IMR-90 (cell line): ENCODE measurements around the gene STAM. TPM values are rescaled to one million over a fixed set of nuclear protein-coding genes. Genes with fewer than 3 reads are reported as not detected.

Source experiments
- ATAC-seq: fragments of 200-7000 bp; cut with Tn5 transposase; 2 replicates; pipeline ENCODE4 v1.9.1; 2020; ENCODE audit warnings: low read depth, mild to moderate bottlenecking, moderate library complexity
- BruUV-seq: library from RNA; stranded (reverse); fragments of 400-500 nt; replicated peaks from 2 replicates; lab custom pipeline; 2021; lab: Mats Ljungman, UMichigan
- CTCF ChIA-PET: fragments of 300-600 bp; formaldehyde crosslinking; extraction: SDS; loops from one replicate; lab custom pipeline; 2021; ENCODE audit warnings: antibody characterized with exemption; lab: Yijun Ruan, JAX
- POLR2A ChIA-PET: fragments of 300-600 bp; sonication (Branson Sonifier 250); formaldehyde crosslinking; loops from one replicate; lab custom pipeline; 2022; ENCODE audit warnings: antibody characterized with exemption; ENCODE audit not compliant: unreplicated experiment; lab: Charles Lee
- DNase-seq: peaks from one replicate; pipeline ENCODE4 v3.0.0; 2013
- H2AFZ ChIP-seq: replicated peaks from 2 replicates; pipeline ENCODE3; 2013; ENCODE audit warnings: low read length, mild to moderate bottlenecking; ENCODE audit not compliant: poor library complexity
- H2AK5ac ChIP-seq: 2 replicates; pipeline ENCODE4 v1.6.1; 2013; ENCODE audit warnings: low read depth, low read length, inconsistent platforms
- H2AK9ac ChIP-seq: replicated peaks from 2 replicates; pipeline ENCODE3; 2013; ENCODE audit warnings: mild to moderate bottlenecking, low read depth, low read length, moderate library complexity; ENCODE audit not compliant: poor library complexity
- H2BK120ac ChIP-seq: 2 replicates; pipeline ENCODE4 v1.6.1; 2013; ENCODE audit warnings: low read depth, low read length, inconsistent platforms
- H2BK15ac ChIP-seq: 3 replicates; pipeline ENCODE4 v1.6.1; 2013; ENCODE audit warnings: low read depth, low read length, inconsistent platforms
- H2BK20ac ChIP-seq: 2 replicates; pipeline ENCODE4 v1.6.1; 2013; ENCODE audit warnings: low read depth, mild to moderate bottlenecking, inconsistent platforms, low read length, moderate library complexity
- H2BK5ac ChIP-seq: 2 replicates; pipeline ENCODE4 v1.6.1; 2013; ENCODE audit warnings: mild to moderate bottlenecking, low read depth, low read length, inconsistent platforms; ENCODE audit not compliant: poor library complexity, severe bottlenecking
- H3K14ac ChIP-seq: replicated peaks from 2 replicates; pipeline ENCODE4 v1.6.1; 2013; ENCODE audit warnings: low read depth, low read length, inconsistent platforms
- H3K18ac ChIP-seq: 2 replicates; pipeline ENCODE4 v1.6.1; 2013; ENCODE audit warnings: low read depth, low read length, control low read depth
- H3K23ac ChIP-seq: 2 replicates; pipeline ENCODE4 v1.6.1; 2013; ENCODE audit warnings: low read depth, low read length, inconsistent platforms
- H3K27ac ChIP-seq: 2 replicates; pipeline ENCODE4 v1.5.1; 2013; ENCODE audit warnings: mild to moderate bottlenecking, control low read depth, low read length; ENCODE audit not compliant: insufficient read depth
- H3K27me3 ChIP-seq: 2 replicates; pipeline ENCODE4 v1.6.1; 2013; ENCODE audit warnings: low read length; ENCODE audit not compliant: control insufficient read depth, insufficient read depth
- H3K36me3 ChIP-seq: 2 replicates; pipeline ENCODE4 v1.6.1; 2013; ENCODE audit warnings: low read length, mixed read lengths; ENCODE audit not compliant: control insufficient read depth, insufficient read depth
- H3K4ac ChIP-seq: 2 replicates; pipeline ENCODE4 v1.6.1; 2013; ENCODE audit warnings: low read depth, low read length, inconsistent platforms
- H3K4me1 ChIP-seq: 2 replicates; pipeline ENCODE4 v1.6.1; 2013; ENCODE audit warnings: low read length, mixed read lengths; ENCODE audit not compliant: control insufficient read depth, insufficient read depth
- H3K4me2 ChIP-seq: 2 replicates; pipeline ENCODE4 v1.6.1; 2013; ENCODE audit warnings: low read depth, mild to moderate bottlenecking, control low read depth, low read length, moderate library complexity
- H3K4me3 ChIP-seq: 2 replicates; pipeline ENCODE4 v1.5.1; 2013; ENCODE audit warnings: low read depth, mild to moderate bottlenecking, control low read depth, low read length, moderate library complexity; ENCODE audit not compliant: insufficient read depth
- H3K56ac ChIP-seq: 2 replicates; pipeline ENCODE4 v1.6.1; 2013; ENCODE audit warnings: low read length, inconsistent platforms; ENCODE audit not compliant: insufficient read depth; ENCODE audit errors: extremely low read depth
- H3K79me1 ChIP-seq, 2 experiments: 2 replicates each; pipeline ENCODE4 v1.6.1; 2013; ENCODE audit warnings: low read length in 2 of 2, inconsistent platforms in 1 of 2, low read depth in 1 of 2
- H3K9ac ChIP-seq: 2 replicates; pipeline ENCODE4 v1.6.1; 2013; ENCODE audit warnings: low read depth, low read length, control low read depth
- H3K9me1 ChIP-seq: 2 replicates; pipeline ENCODE4 v1.6.1; 2013; ENCODE audit warnings: low read length, inconsistent platforms; ENCODE audit not compliant: insufficient read depth
- H3K9me3 ChIP-seq: 2 replicates; pipeline ENCODE4 v1.6.1; 2013; ENCODE audit warnings: low read length; ENCODE audit not compliant: control insufficient read depth, insufficient read depth
- H4K20me1 ChIP-seq: 2 replicates; pipeline ENCODE4 v1.6.1; 2013; ENCODE audit warnings: low read length, inconsistent platforms; ENCODE audit not compliant: insufficient read depth
- H4K5ac ChIP-seq: 2 replicates; pipeline ENCODE4 v1.6.1; 2013; ENCODE audit warnings: mild to moderate bottlenecking, low read depth, low read length, control low read depth
- H4K8ac ChIP-seq, 2 experiments: 2 replicates each; pipeline ENCODE4 v1.6.1; 2013; ENCODE audit warnings: low read depth in 2 of 2, low read length in 2 of 2, control low read depth in 1 of 2, inconsistent platforms in 1 of 2
- H4K91ac ChIP-seq: 2 replicates; pipeline ENCODE4 v1.6.1; 2013; ENCODE audit warnings: low read depth, low read length, inconsistent platforms; ENCODE audit not compliant: insufficient read depth
- FOS ChIP-seq: fragments of 150-350 bp; IDR thresholded peaks from 2 replicates; pipeline ENCODE4 v1.6.1; 2016; ENCODE audit warnings: low read depth, low read length
- MAFK ChIP-seq: IDR thresholded peaks from 2 replicates; pipeline ENCODE4 v1.6.1; 2012; ENCODE audit warnings: low read depth, low read length, improper control_type of control experiment
- MAZ ChIP-seq: IDR thresholded peaks from 2 replicates; pipeline ENCODE4 v1.6.1; 2012; ENCODE audit warnings: low read depth, mild to moderate bottlenecking, low read length, improper control_type of control experiment, moderate library complexity, borderline replicate concordance
- NFE2L2 ChIP-seq: fragments of 150-350 bp; IDR thresholded peaks from 2 replicates; pipeline ENCODE4 v1.6.1; 2016; ENCODE audit warnings: low read depth, mild to moderate bottlenecking, low read length
- RAD21 ChIP-seq: IDR thresholded peaks from 2 replicates; pipeline ENCODE4 v1.6.1; 2012; ENCODE audit warnings: low read length, improper control_type of control experiment
- USF2 ChIP-seq: fragments of 150-350 bp; IDR thresholded peaks from 2 replicates; pipeline ENCODE4 v1.6.1; 2017; ENCODE audit warnings: mild to moderate bottlenecking, antibody characterized with exemption, low read length, low read depth
- WGBS, 2 experiments: methylation state at CpG; one replicate each; pipeline versions ENCODE4 v1.1.5 to v1.1.7; 2013; ENCODE audit warnings: missing lambda C conversion rate in 2 of 2; ENCODE audit not compliant: insufficient read length in 1 of 2; ENCODE audit errors: extremely low coverage in 2 of 2; 5-methylcytosine and 5-hydroxymethylcytosine counted together
- dilution Hi-C: fragments of 300-500 bp; cut with HindIII; formaldehyde crosslinking; loops from one replicate; pipeline ENCODE4 v1.14.3; 2018; ENCODE audit warnings: low sequenced_read_pairs; ENCODE audit not compliant: unreplicated experiment
- in situ Hi-C: fragments of 300-500 bp; cut with MboI; formaldehyde crosslinking; loops from 3 replicates; pipeline ENCODE4 v1.14.3; 2019; ENCODE audit warnings: low sequenced_read_pairs, inconsistent platforms, mixed read lengths
- intact Hi-C: fragments of 100-400 bp; cut with micrococcal nuclease; formaldehyde crosslinking; loops from 2 replicates; pipeline ENCODE4 v1.10.0; 2022
- polyA plus RNA-seq, 3 experiments: library from polyadenylated mRNA; depleted of rRNA; stranded (reverse); fragments of >200 nt; gene quantifications; 2 replicates each; pipeline ENCODE4 v1.2.3, GENCODE V29; 2012; ENCODE audit warnings: low replicate concordance in 1 of 3
- total RNA-seq: library from RNA; depleted of rRNA; stranded (reverse); fragments of >200 nt; gene quantifications from 2 replicates; pipeline ENCODE4 v1.2.3, GENCODE V29; 2012

The STAM gene
- total and polyA plus RNA-seq, 2 of the 4 experiments (the other 2 are of a cell fraction), result 22.9 to 23.3 TPM

DNA sequence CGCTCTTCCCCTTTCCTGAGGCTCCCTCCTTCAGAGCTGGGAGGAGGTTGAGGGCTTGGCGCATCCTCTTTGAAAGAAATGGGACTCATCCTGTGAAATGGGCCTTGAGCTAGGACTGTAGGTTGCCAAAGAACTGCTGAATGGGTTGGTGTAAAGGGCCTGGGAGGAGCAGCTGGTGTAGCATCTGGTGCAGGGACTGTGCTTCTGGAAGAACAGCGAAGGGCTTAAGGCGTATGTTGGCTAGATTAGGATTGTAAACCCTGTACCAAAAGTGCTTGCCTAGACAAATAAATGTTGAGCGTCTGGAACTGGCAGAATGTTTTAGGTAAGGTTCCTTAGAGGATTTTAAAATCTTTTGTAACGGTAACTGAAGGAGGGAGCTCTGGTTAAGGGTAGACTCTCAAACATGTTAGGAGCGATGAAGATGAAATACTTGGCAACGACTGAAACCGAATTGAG is 563 bp downstream of the STAM start:
- DNase-seq (peak; percentile 30), ATAC-seq (peak; percentile 27)
- CTCF ChIA-PET, result interaction anchor here (1.2 kb wide), 1 partner anchor 27 kb away, joined by 3 read pairs; the partner anchor contains the start of gene HACD1
- H3K18ac ChIP-seq, result peak overlapping the region; percentile 36
- peak overlapping the region; percentile 96 for H3K4me2 ChIP-seq
- WGBS, 2 experiments, result 0% methylated on average over 6 of the region's 9 CpGs; no CpG with 5 or more reads in 1 of the 2 experiments
- TF ChIP-seq USF2 (no peak), MAZ (no peak), MAFK (peak; percentile 81), NFE2L2 (no peak), RAD21 (no peak), FOS (no peak)
- H3K79me1 ChIP-seq, result peaks cover 16 to 56% of the 10 kb centered on the region in 2 experiments; a peak in 3 of 4 replicates
- intact Hi-C loops (loop anchor here (2.0 kb wide), 1 partner anchor 28 kb away; the partner anchor contains the start of gene HACD1), in situ Hi-C loops (no loop called here), dilution Hi-C loops (no loop called here)
- peak overlapping the region; percentile 98 for H2AK9ac ChIP-seq
- peak overlapping the region; percentile 96 for H3K23ac ChIP-seq
- H3K9me3 ChIP-seq, result no peaks in the 10 kb centered on the region
- peaks cover 26% of the 10 kb centered on the region for H4K20me1 ChIP-seq
- H3K14ac ChIP-seq, result peak overlapping the region; percentile 95
- H2BK20ac ChIP-seq, result no peak overlapping the region
- peak overlapping the region; percentile 42 to 85; a peak in 3 of 4 replicates for H4K8ac ChIP-seq
- peak overlapping the region; percentile 92 for H3K4ac ChIP-seq
- H3K9ac ChIP-seq, result peak overlapping the region; percentile 96
- peak overlapping the region; percentile 58 for H4K5ac ChIP-seq
- peak overlapping the region; percentile 40; the same call in 2 of the 3 replicates for H2BK15ac ChIP-seq
- H2BK5ac ChIP-seq, result peak overlapping the region; percentile 99
- peak overlapping the region; percentile 95 for H2AFZ ChIP-seq
- peak overlapping the region; percentile 95 for H3K27ac ChIP-seq
- H2BK120ac ChIP-seq, result peak overlapping the region; percentile 59
- peak overlapping the region; percentile 83 for H2AK5ac ChIP-seq
- peak overlapping the region; percentile 90 for H3K56ac ChIP-seq
- H4K91ac ChIP-seq, result peak overlapping the region; percentile 86
- H3K36me3 ChIP-seq, result no peaks in the 10 kb centered on the region; the same call in 1 of the 2 replicates
- H3K9me1 ChIP-seq, result peaks cover 5% of the 10 kb centered on the region; the same call in 1 of the 2 replicates
- H3K4me1 ChIP-seq, result peaks cover 2% of the 10 kb centered on the region
- POLR2A ChIA-PET, result interaction anchor here (0.7 to 1.1 kb wide), 2 partner anchors 10 to 30 kb away, joined by 3 to 8 read pairs; no protein-coding TSS in a partner anchor
- no peaks in the 10 kb centered on the region for H3K27me3 ChIP-seq
- peak overlapping the region; percentile 83 for H3K4me3 ChIP-seq
- no TSS peak for BruUV-seq
